Mesangial cell (primary cell): ENCODE data around the gene TULP1. TPM values are rescaled to one million over a fixed set of nuclear protein-coding genes. Genes with fewer than 3 reads are reported as not detected.

Experiments used
- total RNA-seq: library from RNA; depleted of rRNA; stranded (reverse); fragments of >200 nt; gene quantifications from 2 replicates; pipeline ENCODE4 v1.2.3, GENCODE V29; 2015

Gene TULP1
- not detected in 2 replicates for total RNA-seq

GRCh38 chr6:35512740-35513139 is at the start of gene TULP1:
Gene TULP1 (minus strand): TSS chr6:35512896. CDS start chr6:35512858, 38 bp downstream.

GRCh38 chr6:35496841-35497570 is 15.7 kb downstream of the TULP1 start, which contains the start of gene TEAD3:
Gene TEAD3 (minus strand): TSS chr6:35497079.

GRCh38 chr6:35468181-35468979 is 44.3 kb downstream of the TULP1 start, which contains the start of gene RPL10A:
Gene RPL10A (plus strand): TSS chr6:35468401. CDS start chr6:35468435, 34 bp downstream.

GRCh38 chr6:35452183-35453090 is 60.3 kb downstream of the TULP1 start, which contains the start of gene FANCE:
Gene FANCE (plus strand): TSS chr6:35452338. CDS start chr6:35452546, 208 bp downstream.

Other genes with a start within 250 kb of the TULP1 start
- 2.6 and 3.2 TPM in 2 replicates for gene DEF6, start 215.1 kb downstream of the TULP1 start, total RNA-seq
- gene PPARD, start 170.3 kb downstream of the TULP1 start, total RNA-seq, result 18.1 and 20.9 TPM in 2 replicates
- 4.8 and 10.8 TPM in 2 replicates for gene FANCE, start 60.6 kb downstream of the TULP1 start, total RNA-seq
- gene RPL10A, start 44.5 kb downstream of the TULP1 start, total RNA-seq, result 1,601 and 1,898 TPM in 2 replicates
- 22.2 and 32.2 TPM in 2 replicates for gene TEAD3, start 15.8 kb downstream of the TULP1 start, total RNA-seq
- gene FKBP5, start 176.0 kb upstream of the TULP1 start, total RNA-seq, result 48.2 and 81.6 TPM in 2 replicates
- gene ARMC12, start 224.1 kb upstream of the TULP1 start, total RNA-seq, result 0.65 and 0.89 TPM in 2 replicates